ENCODE measurements around the gene COLGALT1. TPM values are rescaled to one million over a fixed set of nuclear protein-coding genes. Genes with fewer than 3 reads are reported as not detected.

The COLGALT1 gene
- total RNA-seq, 1 experiment from 2014 or later, result 48.5 TPM

DNA sequence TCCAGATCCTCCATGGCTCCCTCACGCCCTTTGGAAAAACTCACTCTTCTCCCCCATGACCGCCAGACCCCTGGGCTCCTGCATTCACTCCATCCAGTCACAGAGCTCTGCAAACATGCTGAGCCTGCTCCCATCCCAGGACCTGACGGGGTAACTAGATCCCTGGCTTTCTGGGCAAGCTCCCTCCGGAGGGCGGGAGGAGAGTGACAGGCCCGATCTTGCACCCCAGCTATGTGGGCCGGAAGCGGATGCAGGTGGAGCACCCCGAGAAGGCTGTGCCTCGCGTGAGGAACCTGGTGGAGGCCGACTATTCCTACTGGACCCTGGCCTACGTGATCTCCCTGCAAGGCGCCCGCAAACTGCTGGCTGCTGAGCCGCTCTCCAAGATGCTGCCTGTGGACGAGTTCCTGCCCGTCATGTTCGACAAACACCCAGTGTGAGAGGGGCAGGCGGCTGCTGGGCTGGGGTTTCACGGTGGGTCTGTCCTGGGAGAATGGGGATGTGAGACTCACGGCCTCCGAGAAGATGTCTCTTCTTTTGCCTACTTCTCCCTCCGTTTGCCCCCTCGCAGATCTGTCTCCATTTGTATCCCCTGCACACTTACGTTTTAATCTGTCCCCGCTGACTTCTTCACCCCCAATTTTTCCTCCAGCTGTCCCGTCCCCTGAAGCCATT lies 25.2 kb downstream of the COLGALT1 start:
- H2AK5ac ChIP-seq (ENCODE audit: insufficient read length, low read length), result no peak overlapping the region
- H2BK120ac ChIP-seq (ENCODE audit: low read depth, low read length, poor library complexity, severe bottlenecking), result no peak overlapping the region
- no peak overlapping the region for H3K4ac ChIP-seq (ENCODE audit: low read depth, low read length)
- no peaks in the 10 kb centered on the region for H4K20me1 ChIP-seq (ENCODE audit: control insufficient read depth, insufficient read depth, insufficient read length)
- H3K18ac ChIP-seq (ENCODE audit: insufficient read length, low read depth, low read length), result no peak overlapping the region
- H3K27me3 ChIP-seq (ENCODE audit: insufficient read depth, low read length), result no peaks in the 10 kb centered on the region
- H3T11ph ChIP-seq (ENCODE audit: low read length), result no peak overlapping the region
- no peak overlapping the region for H2BK15ac ChIP-seq (ENCODE audit: low read depth, low read length)
- peak; percentile 52 for DNase-seq
- no peaks in the 10 kb centered on the region for H3K79me1 ChIP-seq (ENCODE audit: insufficient read depth, low read depth, low read length, poor library complexity, severe bottlenecking)
- Mint-ChIP-seq H3K4me1 (peaks cover 26 to 40% of the 10 kb centered on the region in 2 experiments), H3K27ac (peak overlapping the region in 1 of 3 experiments; percentile 99; a peak in 3 of 7 replicates), H3K4me3 (peak overlapping the region in 1 of 2 experiments; percentile 76; a peak in 1 of 5 replicates), H3K36me3 (ENCODE audit: insufficient read depth in 1 of 3, low read depth in 3 of 3) (peaks cover 17 to 40% (median 35%) of the 10 kb centered on the region in 3 experiments), H3K27me3 (ENCODE audit: low read depth) (no peaks in the 10 kb centered on the region), H3K9me3 (no peaks in the 10 kb centered on the region; a peak in 1 of 5 replicates)
- H2BK12ac ChIP-seq (ENCODE audit: insufficient read length, low read depth, low read length), result no peak overlapping the region
- H4K5ac ChIP-seq (ENCODE audit: insufficient read length, low read depth, low read length), result no peak overlapping the region
- no peak overlapping the region for H3K23ac ChIP-seq (ENCODE audit: insufficient read length, low read depth, low read length)
- H2BK5ac ChIP-seq (ENCODE audit: insufficient read length, low read length), result no peak overlapping the region
- TF ChIP-seq, protein P1, sequence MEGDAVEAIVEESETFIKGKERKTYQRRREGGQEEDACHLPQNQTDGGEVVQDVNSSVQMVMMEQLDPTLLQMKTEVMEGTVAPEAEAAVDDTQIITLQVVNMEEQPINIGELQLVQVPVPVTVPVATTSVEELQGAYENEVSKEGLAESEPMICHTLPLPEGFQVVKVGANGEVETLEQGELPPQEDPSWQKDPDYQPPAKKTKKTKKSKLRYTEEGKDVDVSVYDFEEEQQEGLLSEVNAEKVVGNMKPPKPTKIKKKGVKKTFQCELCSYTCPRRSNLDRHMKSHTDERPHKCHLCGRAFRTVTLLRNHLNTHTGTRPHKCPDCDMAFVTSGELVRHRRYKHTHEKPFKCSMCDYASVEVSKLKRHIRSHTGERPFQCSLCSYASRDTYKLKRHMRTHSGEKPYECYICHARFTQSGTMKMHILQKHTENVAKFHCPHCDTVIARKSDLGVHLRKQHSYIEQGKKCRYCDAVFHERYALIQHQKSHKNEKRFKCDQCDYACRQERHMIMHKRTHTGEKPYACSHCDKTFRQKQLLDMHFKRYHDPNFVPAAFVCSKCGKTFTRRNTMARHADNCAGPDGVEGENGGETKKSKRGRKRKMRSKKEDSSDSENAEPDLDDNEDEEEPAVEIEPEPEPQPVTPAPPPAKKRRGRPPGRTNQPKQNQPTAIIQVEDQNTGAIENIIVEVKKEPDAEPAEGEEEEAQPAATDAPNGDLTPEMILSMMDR (conservative IDR thresholded peaks at IDR 0.05), result peak; percentile 37
- H3K4me1 ChIP-seq (ENCODE audit: insufficient read depth, low read length), result no peaks in the 10 kb centered on the region; the same call in 1 of the 2 replicates
- H4K91ac ChIP-seq (ENCODE audit: insufficient read length, low read depth, low read length), result no peak overlapping the region
- H3K27ac ChIP-seq (ENCODE audit: insufficient read length, low read depth, low read length), result no peak overlapping the region
- no peak overlapping the region for H3K4me2 ChIP-seq (ENCODE audit: insufficient read depth, insufficient read length, low read length)
- no peak overlapping the region for H3K14ac ChIP-seq (ENCODE audit: insufficient read depth, low read length)
- no peak overlapping the region for H4K8ac ChIP-seq (replicated peaks; ENCODE audit: insufficient read length, low read depth, low read length)
- no peak overlapping the region for H2BK20ac ChIP-seq (ENCODE audit: low read depth, low read length, poor library complexity, severe bottlenecking)
- no CpG with 5 or more reads among the region's 28 CpGs for WGBS (ENCODE audit: extremely low coverage, insufficient read length, low lambda C conversion rate)
- H3K23me2 ChIP-seq (ENCODE audit: insufficient read length, low read depth, low read length, poor library complexity, severe bottlenecking), result peaks cover 3% of the 10 kb centered on the region
- H3K9ac ChIP-seq (ENCODE audit: extremely low read depth, insufficient read length, low read length), result no peak overlapping the region
- no peaks in the 10 kb centered on the region for H3K9me3 ChIP-seq (ENCODE audit: control insufficient read depth, low read depth, low read length)
- no peaks in the 10 kb centered on the region for H3K79me2 ChIP-seq (ENCODE audit: insufficient read depth, low read length)
- H3K56ac ChIP-seq (ENCODE audit: insufficient read length, low read depth, low read length), result no peak overlapping the region
- no peak overlapping the region for H2AFZ ChIP-seq (ENCODE audit: low read length)
